GM12873 (cell line): ENCODE data around the gene ENDOU.

ENCODE experiments used
- TF ChIP-seq, protein P1 (sequence below): IDR thresholded peaks from 2 replicates; pipeline ENCODE4 v1.5.1; 2012; ENCODE audit warnings: low read depth, mild to moderate bottlenecking, moderate library complexity, low read length, control low read depth; ENCODE audit not compliant: insufficient read depth; ENCODE audit errors: missing control alignments

Gene ENDOU

DNA sequence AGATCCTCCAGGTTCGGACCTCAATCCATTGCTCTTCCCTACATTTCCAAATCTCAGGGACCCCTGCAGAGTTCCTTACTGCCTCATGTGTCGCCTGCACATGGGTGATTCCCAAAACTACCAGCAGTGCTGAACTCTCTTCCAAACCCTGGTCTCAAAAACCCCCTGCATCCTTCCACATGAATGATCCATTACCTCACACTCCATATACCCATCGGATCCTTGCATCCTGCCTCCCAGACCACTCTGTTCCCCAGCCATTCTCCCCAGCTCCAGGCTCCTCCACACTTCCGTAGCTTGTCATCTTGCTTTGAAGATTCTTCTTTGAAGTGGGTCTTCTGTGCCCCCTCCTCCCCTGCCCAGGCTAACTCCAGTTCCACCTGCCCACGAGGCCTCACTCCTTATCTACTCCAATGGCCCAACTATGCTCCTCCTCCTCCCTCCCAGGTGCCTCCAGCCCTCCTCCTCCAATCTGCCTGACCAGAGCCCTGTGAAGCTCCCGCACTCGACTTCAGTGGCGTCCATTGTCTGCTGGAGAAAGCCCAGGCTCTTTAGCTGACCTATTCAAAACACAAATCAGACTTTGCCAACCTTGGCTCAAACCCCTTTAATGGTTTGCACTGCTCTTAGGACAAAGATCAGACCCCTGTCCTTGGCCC lies 19.6 kb upstream of the ENDOU start:
- TF ChIP-seq, protein P1, sequence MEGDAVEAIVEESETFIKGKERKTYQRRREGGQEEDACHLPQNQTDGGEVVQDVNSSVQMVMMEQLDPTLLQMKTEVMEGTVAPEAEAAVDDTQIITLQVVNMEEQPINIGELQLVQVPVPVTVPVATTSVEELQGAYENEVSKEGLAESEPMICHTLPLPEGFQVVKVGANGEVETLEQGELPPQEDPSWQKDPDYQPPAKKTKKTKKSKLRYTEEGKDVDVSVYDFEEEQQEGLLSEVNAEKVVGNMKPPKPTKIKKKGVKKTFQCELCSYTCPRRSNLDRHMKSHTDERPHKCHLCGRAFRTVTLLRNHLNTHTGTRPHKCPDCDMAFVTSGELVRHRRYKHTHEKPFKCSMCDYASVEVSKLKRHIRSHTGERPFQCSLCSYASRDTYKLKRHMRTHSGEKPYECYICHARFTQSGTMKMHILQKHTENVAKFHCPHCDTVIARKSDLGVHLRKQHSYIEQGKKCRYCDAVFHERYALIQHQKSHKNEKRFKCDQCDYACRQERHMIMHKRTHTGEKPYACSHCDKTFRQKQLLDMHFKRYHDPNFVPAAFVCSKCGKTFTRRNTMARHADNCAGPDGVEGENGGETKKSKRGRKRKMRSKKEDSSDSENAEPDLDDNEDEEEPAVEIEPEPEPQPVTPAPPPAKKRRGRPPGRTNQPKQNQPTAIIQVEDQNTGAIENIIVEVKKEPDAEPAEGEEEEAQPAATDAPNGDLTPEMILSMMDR, result no peak

DNA sequence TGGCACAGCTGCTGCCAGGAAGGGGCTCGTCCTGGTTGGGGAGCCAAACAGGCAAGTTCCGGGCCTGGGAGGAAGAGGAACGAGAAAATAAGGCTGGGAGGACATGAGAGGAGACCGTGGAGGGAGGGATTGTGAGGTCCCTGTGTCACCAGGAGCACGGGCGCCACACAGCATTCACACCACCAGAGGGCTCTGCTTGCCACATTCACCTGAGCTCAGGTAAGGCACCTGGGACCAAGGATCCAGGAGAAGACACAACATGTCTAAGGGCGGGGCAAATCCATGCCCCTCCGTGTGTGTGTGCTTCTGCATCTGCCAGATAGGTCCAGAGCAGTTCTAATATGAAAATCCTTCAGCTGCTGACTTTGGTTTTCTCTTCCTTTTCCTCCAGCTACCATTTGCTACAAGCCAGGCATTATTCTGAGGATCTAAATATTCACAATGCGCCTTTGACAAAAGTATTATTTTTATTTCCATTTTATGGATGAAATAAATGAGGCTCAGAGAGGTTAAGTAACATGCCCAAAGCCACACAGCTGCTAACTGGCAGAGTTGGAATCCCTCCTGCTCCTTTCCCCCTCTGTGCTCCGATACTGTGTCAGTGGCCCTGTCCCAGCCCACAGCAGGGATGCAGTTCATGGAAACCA lies 18.8 kb upstream of the ENDOU start:
- TF ChIP-seq, protein P1, result peak; percentile 84

DNA sequence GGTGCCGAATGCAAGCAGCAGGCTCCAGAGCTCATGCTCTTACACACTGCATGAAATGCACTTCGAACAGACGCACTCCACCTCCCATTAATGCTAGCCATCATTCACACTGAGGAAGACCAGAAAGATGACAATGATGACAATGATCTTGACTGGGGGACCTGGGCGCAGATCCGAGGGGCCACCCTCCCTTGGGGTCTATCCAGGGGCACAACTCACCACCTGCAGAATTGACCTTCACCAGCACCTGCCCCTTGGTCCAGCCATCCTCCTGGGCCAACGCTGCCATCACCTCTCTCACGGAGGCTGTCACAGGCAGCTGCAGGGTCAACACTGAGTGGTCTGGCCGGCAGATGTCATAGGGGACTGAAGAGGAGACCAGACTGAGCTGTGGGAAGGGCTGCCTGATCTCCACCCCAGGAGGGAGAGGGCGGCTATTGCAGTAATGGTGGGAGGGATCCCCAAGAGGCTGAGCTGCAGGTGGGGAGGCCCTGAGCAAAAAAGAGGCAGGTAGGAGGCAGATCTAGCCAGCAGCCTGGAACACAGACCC lies 18.1 kb upstream of the ENDOU start:
- TF ChIP-seq, protein P1, result no peak

DNA sequence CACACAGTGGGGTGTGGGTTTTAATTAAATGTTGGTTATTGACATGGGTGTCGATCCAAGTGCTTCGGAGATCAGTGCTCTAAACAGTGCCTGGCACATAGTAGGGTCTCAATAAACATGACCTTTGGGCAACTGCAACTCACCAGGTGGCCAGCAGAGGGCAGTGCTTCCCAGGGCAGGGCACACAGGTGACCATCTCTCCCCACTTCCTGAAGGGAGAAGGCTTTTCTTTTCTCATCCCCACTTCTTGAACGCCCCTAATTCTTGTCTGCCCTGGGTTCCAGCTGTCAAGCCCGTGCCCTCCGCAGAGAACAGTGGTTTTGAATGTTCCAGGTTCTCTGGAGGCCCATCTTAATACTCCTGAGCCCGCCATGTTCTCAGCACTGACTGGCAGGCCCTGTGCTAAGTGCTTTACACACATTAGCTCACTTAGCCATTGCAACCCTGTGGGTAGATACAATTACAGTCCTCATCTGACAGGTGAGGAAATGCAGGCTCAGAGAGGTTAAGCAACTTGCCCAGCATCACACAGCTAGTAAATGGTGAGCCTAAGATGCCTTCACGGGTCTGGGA lies 17.0 kb upstream of the ENDOU start:
- TF ChIP-seq, protein P1, result peak; percentile 99

DNA sequence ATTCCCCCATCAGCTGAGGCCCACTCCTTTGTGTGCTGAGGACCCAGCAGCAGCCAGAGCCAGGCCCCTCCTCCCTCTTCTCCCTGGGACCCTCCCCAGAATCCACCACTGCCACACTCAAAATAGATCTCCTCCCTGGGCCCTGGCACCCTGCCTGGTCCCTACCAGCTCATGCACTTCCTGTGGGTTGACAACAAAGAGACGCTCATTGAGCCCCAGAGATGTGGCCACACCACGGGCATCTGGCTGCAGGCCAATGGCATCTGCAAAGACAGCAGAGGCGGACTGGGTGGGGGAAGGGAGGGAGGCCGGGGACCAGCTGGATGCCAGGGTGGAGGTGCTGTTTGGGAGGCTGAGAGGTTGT lies 16.0 kb upstream of the ENDOU start:
- TF ChIP-seq, protein P1, result no peak

DNA sequence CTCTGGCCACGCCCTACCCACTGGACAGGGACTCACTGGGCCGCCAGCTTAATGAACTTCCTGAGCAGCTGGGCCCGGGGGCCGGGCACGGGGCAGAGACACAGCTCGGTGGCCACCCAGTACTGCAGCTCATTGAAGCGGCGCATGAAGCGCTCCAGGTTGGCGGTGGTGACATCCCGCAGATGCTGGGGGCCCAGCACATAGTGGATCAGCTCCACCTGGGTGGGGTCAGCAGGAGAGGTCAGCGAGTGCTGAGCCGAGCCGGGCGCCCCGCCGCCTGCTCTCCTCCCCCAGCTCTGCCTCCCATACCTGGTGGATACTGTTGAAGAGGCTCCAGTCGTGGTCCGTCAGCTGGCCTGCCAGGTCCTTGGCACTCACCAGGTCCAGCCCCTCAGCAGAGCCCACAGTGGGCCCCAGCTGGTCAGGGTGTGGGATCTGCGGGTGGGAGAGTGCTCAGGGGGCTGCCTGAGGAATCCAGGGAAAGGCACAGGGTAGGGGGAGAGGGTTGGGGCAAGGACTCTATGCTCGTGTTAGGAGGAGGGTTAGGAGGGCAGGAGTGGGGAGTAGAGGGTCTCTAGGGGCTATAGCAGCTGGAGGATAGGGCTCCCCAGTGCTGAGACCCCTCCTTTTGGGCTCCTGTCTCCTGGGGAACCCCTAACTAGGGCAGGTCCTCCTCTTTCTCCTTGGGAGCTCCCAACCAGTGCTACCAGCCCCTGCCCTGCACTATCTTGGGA lies 15.5 kb upstream of the ENDOU start:
- TF ChIP-seq, protein P1, result peak; percentile 29

DNA sequence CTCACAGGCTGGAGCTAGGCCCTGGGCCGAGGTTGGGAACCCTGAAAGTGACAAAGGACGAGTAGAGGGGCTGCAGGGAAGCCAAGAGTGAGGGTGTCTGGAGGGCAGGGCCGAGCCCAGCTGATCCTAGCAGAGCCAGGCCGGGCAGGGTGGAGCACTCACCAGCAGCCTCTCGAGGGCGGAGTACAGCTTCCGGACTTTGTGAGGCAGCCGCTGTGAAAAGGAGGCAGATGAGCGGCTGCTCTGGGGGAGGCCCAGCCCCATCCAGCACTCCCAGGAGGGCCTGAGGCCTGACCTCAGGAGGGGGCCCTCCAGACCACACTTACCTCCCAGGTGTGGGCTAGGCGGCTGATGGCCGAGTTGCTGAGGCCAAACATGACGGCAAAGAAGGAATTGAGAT lies 14.7 kb upstream of the ENDOU start:
- TF ChIP-seq, protein P1, result no peak
